Sigmoid colon (tissue), 4 donors: Measurements from ENCODE around the gene SLIT1.

ENCODE experiments used
- CTCF ChIP-seq, 4 experiments: fragments of 450-650 bp in 3 of 4; fragments of 200-600 bp in 1 of 4; IDR thresholded peaks; one replicate each; pipeline ENCODE4 v1.5.1; 2016 to 2019; ENCODE audit warnings: antibody characterized with exemption in 4 of 4, mild to moderate bottlenecking in 3 of 4, moderate library complexity in 2 of 4
- POLR2AphosphoS5 ChIP-seq, 4 donors: sonication (generic); formaldehyde crosslinking; IDR thresholded peaks; one replicate each; pipeline ENCODE4 v1.6.1; 2017; ENCODE audit warnings: antibody characterized with exemption in 4 of 4

- TF ChIP-seq CTCF (IDR thresholded peaks at IDR 0.05), result no peak
- no peak for TF ChIP-seq POLR2AphosphoS5 (IDR thresholded peaks at IDR 0.05)
Observed at GRCh38 chr10:97013983-97014382, 171.8 kb downstream of the SLIT1 start.
